ENCODE results near the gene SCFD1.
"Not testable (repeated sequence)": the region's sequence is repeated elsewhere in the genome, so short reads cannot be mapped to it uniquely, and the experiment has no call there.

The SCFD1 gene

GRCh38 chr14:30690487-30691355 lies 68.6 kb downstream of the SCFD1 start:
- Histone ChIP-seq H3K4me2 (ENCODE audit: low read length, poor library complexity, severe bottlenecking) (peak overlapping the region; percentile 34), H3K4me3 (ENCODE audit: insufficient read depth in 1 of 2, low read depth in 1 of 2, low read length in 2 of 2) (peak overlapping the region in 1 of 2 experiments; percentile 36), H3K18ac (ENCODE audit: low read depth in 1 of 2, low read length in 2 of 2) (peak overlapping the region in 1 of 2 experiments; percentile 48), H3K36me3 (ENCODE audit: control insufficient read depth in 1 of 2, insufficient read depth in 2 of 2, low read depth in 1 of 2, low read length in 2 of 2) (peaks cover 3 to 37% of the 10 kb centered on the region in 2 experiments), H3K27ac (ENCODE audit: low read length, poor library complexity, severe bottlenecking) (peak overlapping the region; percentile 72)
- H2AK5ac ChIP-seq (ENCODE audit: low read length, severe bottlenecking); H3K9ac ChIP-seq (ENCODE audit: low read length); H2BK5ac ChIP-seq (ENCODE audit: low read depth, low read length, poor library complexity, severe bottlenecking); H2BK120ac ChIP-seq (ENCODE audit: low read depth, low read length); H3K27me3 ChIP-seq (ENCODE audit: control insufficient read depth in 1 of 2, insufficient read depth in 1 of 2, low read length in 2 of 2); H3K23ac ChIP-seq (ENCODE audit: low read length in 2 of 2); H2AFZ ChIP-seq (ENCODE audit: low read depth, low read length); H3K9me3 ChIP-seq (ENCODE audit: control insufficient read depth, low read length); H2BK15ac ChIP-seq (ENCODE audit: low read depth, poor library complexity, severe bottlenecking); H4K8ac ChIP-seq (ENCODE audit: low read length); H3K14ac ChIP-seq (ENCODE audit: low read length in 2 of 2); H3K4ac ChIP-seq (ENCODE audit: low read depth in 1 of 2, low read length in 2 of 2); H4K91ac ChIP-seq (ENCODE audit: low read length); H2BK12ac ChIP-seq (ENCODE audit: low read length in 2 of 2); H3K4me1 ChIP-seq (ENCODE audit: control insufficient read depth, insufficient read depth, low read depth, low read length); H3K79me1 ChIP-seq (replicated peaks; ENCODE audit: low read length, poor library complexity, severe bottlenecking): not testable (repeated sequence)
- peak; percentile 42 for DNase-seq
- 9% methylated on average over 12 of the region's 28 CpGs for WGBS

- Histone ChIP-seq H2BK120ac (ENCODE audit: low read depth, low read length) (no peak overlapping the region), H3K4me2 (ENCODE audit: low read length, poor library complexity, severe bottlenecking) (no peak overlapping the region), H3K18ac (ENCODE audit: low read depth in 1 of 2, low read length in 2 of 2) (no peak overlapping the region), H3K36me3 (ENCODE audit: control insufficient read depth in 1 of 2, insufficient read depth in 2 of 2, low read depth in 1 of 2, low read length in 2 of 2) (peaks cover 6 to 48% of the 10 kb centered on the region in 2 experiments), H3K9ac (ENCODE audit: low read length) (no peak overlapping the region), H2AK5ac (ENCODE audit: low read length, severe bottlenecking) (no peak overlapping the region), H3K23ac (ENCODE audit: low read length in 2 of 2) (no peak overlapping the region), H3K14ac (ENCODE audit: low read length in 2 of 2) (no peak overlapping the region), H4K8ac (ENCODE audit: low read length) (no peak overlapping the region), H4K91ac (ENCODE audit: low read length) (no peak overlapping the region), H3K9me3 (ENCODE audit: control insufficient read depth, low read length) (no peaks in the 10 kb centered on the region), H2BK15ac (ENCODE audit: low read depth, poor library complexity, severe bottlenecking) (no peak overlapping the region), H3K4me1 (ENCODE audit: control insufficient read depth, insufficient read depth, low read depth, low read length) (no peaks in the 10 kb centered on the region), H3K27ac (ENCODE audit: low read length, poor library complexity, severe bottlenecking) (no peak overlapping the region), H3K27me3 (ENCODE audit: control insufficient read depth in 1 of 2, insufficient read depth in 1 of 2, low read length in 2 of 2) (no peaks in the 10 kb centered on the region), H2BK12ac (ENCODE audit: low read length in 2 of 2) (no peak overlapping the region), H2AFZ (ENCODE audit: low read depth, low read length) (no peak overlapping the region), H2BK5ac (ENCODE audit: low read depth, low read length, poor library complexity, severe bottlenecking) (no peak overlapping the region), H3K4me3 (ENCODE audit: insufficient read depth in 1 of 2, low read depth in 1 of 2, low read length in 2 of 2) (no peak overlapping the region), H3K4ac (ENCODE audit: low read depth in 1 of 2, low read length in 2 of 2) (no peak overlapping the region), H3K79me1 (replicated peaks; ENCODE audit: low read length, poor library complexity, severe bottlenecking) (peaks cover 11% of the 10 kb centered on the region)
- no peak for DNase-seq
- WGBS: 98% methylated on average over 3 of the region's 5 CpGs
These were observed 69.8 kb downstream of the SCFD1 start for GRCh38 chr14:30691751-30692398.

DNA sequence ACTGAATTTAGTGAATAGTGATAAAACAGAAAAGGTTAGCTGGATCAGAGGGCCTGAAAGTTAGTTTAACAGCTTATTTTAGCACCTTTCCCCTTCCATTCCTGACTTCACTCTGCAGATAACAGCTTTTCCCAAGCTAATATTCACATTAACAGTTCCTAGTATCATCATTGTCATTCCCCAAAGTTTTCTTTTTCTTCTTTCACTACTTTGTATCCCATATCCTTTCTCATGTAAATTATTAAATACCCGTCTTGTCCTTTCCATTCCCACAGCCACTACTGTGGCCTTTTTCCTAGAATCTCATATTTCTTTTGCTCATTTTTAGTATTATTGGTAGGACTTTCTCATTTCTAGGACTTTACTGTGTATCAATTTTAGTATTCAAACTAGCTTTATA lies 70.5 kb downstream of the SCFD1 start:
- no peak overlapping the region for H3K4me2 ChIP-seq (ENCODE audit: low read length, poor library complexity, severe bottlenecking)
- H2AK5ac ChIP-seq (ENCODE audit: low read length, severe bottlenecking): no peak overlapping the region
- no peak overlapping the region for H2BK12ac ChIP-seq (ENCODE audit: low read length in 2 of 2)
- H3K9ac ChIP-seq (ENCODE audit: low read length): no peak overlapping the region
- no peak overlapping the region for H3K4ac ChIP-seq (ENCODE audit: low read depth in 1 of 2, low read length in 2 of 2)
- H4K91ac ChIP-seq (ENCODE audit: low read length): no peak overlapping the region
- H3K23ac ChIP-seq (ENCODE audit: low read length in 2 of 2): no peak overlapping the region
- H3K4me1 ChIP-seq (ENCODE audit: control insufficient read depth, insufficient read depth, low read depth, low read length): no peaks in the 10 kb centered on the region
- no peak for DNase-seq
- H2BK5ac ChIP-seq (ENCODE audit: low read depth, low read length, poor library complexity, severe bottlenecking): no peak overlapping the region
- no peak overlapping the region for H3K18ac ChIP-seq (ENCODE audit: low read depth in 1 of 2, low read length in 2 of 2)
- no peak overlapping the region for H3K27ac ChIP-seq (ENCODE audit: low read length, poor library complexity, severe bottlenecking)
- H3K4me3 ChIP-seq (ENCODE audit: insufficient read depth in 1 of 2, low read depth in 1 of 2, low read length in 2 of 2): no peak overlapping the region
- no peaks in the 10 kb centered on the region for H3K27me3 ChIP-seq (ENCODE audit: control insufficient read depth in 1 of 2, insufficient read depth in 1 of 2, low read length in 2 of 2)
- no peak overlapping the region for H2BK120ac ChIP-seq (ENCODE audit: low read depth, low read length)
- H2AFZ ChIP-seq (ENCODE audit: low read depth, low read length): no peak overlapping the region
- H3K36me3 ChIP-seq (ENCODE audit: control insufficient read depth in 1 of 2, insufficient read depth in 2 of 2, low read depth in 1 of 2, low read length in 2 of 2): peaks cover 6 to 56% of the 10 kb centered on the region in 2 experiments
- H3K9me3 ChIP-seq (ENCODE audit: control insufficient read depth, low read length): no peaks in the 10 kb centered on the region
- H3K79me1 ChIP-seq (replicated peaks; ENCODE audit: low read length, poor library complexity, severe bottlenecking): peaks cover 11% of the 10 kb centered on the region
- H3K14ac ChIP-seq (ENCODE audit: low read length in 2 of 2): no peak overlapping the region
- no peak overlapping the region for H4K8ac ChIP-seq (ENCODE audit: low read length)
- H2BK15ac ChIP-seq (ENCODE audit: low read depth, poor library complexity, severe bottlenecking): no peak overlapping the region
- whole genome bisulfite sequencing: 100% methylated on average over 1 of the region's 1 CpG

DNA sequence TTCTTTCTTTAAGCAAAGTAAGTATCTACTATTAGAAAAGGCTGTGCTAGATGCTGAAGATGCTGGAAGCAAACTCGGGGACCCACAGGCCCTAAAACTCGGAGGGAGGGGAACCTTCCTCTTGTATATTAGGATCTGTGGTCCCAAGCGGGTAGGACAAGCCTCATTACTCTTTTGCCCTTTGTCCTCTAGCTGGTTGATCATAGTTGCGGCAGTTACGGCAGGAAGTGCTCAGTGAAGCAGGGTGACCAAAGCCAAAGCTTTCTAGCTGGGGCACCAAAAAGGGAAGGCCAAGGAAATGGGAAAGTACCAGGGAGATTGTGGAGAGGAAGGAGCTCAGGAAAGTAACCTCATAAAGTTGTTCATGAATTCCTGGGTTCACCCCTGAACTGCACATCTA lies 76.3 kb downstream of the SCFD1 start:
- Histone ChIP-seq H3K27ac (ENCODE audit: low read length, poor library complexity, severe bottlenecking) (no peak overlapping the region), H2AFZ (ENCODE audit: low read depth, low read length) (no peak overlapping the region), H2AK5ac (ENCODE audit: low read length, severe bottlenecking) (no peak overlapping the region), H3K18ac (ENCODE audit: low read depth in 1 of 2, low read length in 2 of 2) (no peak overlapping the region), H4K91ac (ENCODE audit: low read length) (no peak overlapping the region), H3K9me3 (ENCODE audit: control insufficient read depth, low read length) (no peaks in the 10 kb centered on the region), H3K4ac (ENCODE audit: low read depth in 1 of 2, low read length in 2 of 2) (no peak overlapping the region), H3K4me2 (ENCODE audit: low read length, poor library complexity, severe bottlenecking) (no peak overlapping the region), H3K27me3 (ENCODE audit: control insufficient read depth in 1 of 2, insufficient read depth in 1 of 2, low read length in 2 of 2) (no peaks in the 10 kb centered on the region), H2BK12ac (ENCODE audit: low read length in 2 of 2) (no peak overlapping the region), H3K4me1 (ENCODE audit: control insufficient read depth, insufficient read depth, low read depth, low read length) (no peaks in the 10 kb centered on the region), H4K8ac (ENCODE audit: low read length) (no peak overlapping the region), H3K14ac (ENCODE audit: low read length in 2 of 2) (no peak overlapping the region), H3K4me3 (ENCODE audit: insufficient read depth in 1 of 2, low read depth in 1 of 2, low read length in 2 of 2) (no peak overlapping the region), H3K79me1 (replicated peaks; ENCODE audit: low read length, poor library complexity, severe bottlenecking) (peaks cover 10% of the 10 kb centered on the region), H3K36me3 (ENCODE audit: control insufficient read depth in 1 of 2, insufficient read depth in 2 of 2, low read depth in 1 of 2, low read length in 2 of 2) (peaks cover 10 to 92% of the 10 kb centered on the region in 2 experiments), H2BK15ac (ENCODE audit: low read depth, poor library complexity, severe bottlenecking) (no peak overlapping the region), H3K23ac (ENCODE audit: low read length in 2 of 2) (no peak overlapping the region), H2BK5ac (ENCODE audit: low read depth, low read length, poor library complexity, severe bottlenecking) (no peak overlapping the region), H3K9ac (ENCODE audit: low read length) (no peak overlapping the region), H2BK120ac (ENCODE audit: low read depth, low read length) (no peak overlapping the region)
- DNase-seq: no peak
- 97% methylated on average over 5 of the region's 5 CpGs for WGBS
